Loucy (cell line): ENCODE results near the gene TLX2.

Experiments
- H2AFZ ChIP-seq: fragments of 200-600 bp; sonication (generic); 2 replicates; pipeline ENCODE4 v1.6.0; 2016; ENCODE audit warnings: antibody characterized with exemption, mild to moderate bottlenecking, low read length, moderate library complexity
- H3F3A ChIP-seq: fragments of 200-600 bp; 2 replicates; pipeline ENCODE4 v1.6.0; 2016; ENCODE audit warnings: antibody characterized with exemption, low read depth, mild to moderate bottlenecking
- H3K27me3 ChIP-seq: fragments of 200-600 bp; sonication (generic); 2 replicates; pipeline ENCODE4 v1.6.1; 2014; ENCODE audit warnings: low read length, mild to moderate bottlenecking; ENCODE audit not compliant: insufficient read depth, poor library complexity, severe bottlenecking
- H3K36me3 ChIP-seq: fragments of 200-600 bp; sonication (generic); 2 replicates; pipeline ENCODE4 v1.6.1; 2016; ENCODE audit warnings: low read length; ENCODE audit not compliant: insufficient read depth
- H3K4me1 ChIP-seq: fragments of 200-600 bp; sonication (generic); 2 replicates; pipeline ENCODE4 v1.5.1; 2014; ENCODE audit warnings: low read length, mild to moderate bottlenecking; ENCODE audit not compliant: insufficient read depth, poor library complexity, severe bottlenecking
- H3K4me2 ChIP-seq: fragments of 200-600 bp; sonication (generic); 2 replicates; pipeline ENCODE4 v1.6.0; 2014; ENCODE audit warnings: antibody characterized with exemption, low read length, low read depth, mild to moderate bottlenecking; ENCODE audit not compliant: poor library complexity, severe bottlenecking
- H3K4me3 ChIP-seq: fragments of 200-600 bp; sonication (generic); 2 replicates; pipeline ENCODE4 v1.5.1; 2014; ENCODE audit warnings: low read length, mild to moderate bottlenecking, mixed read lengths; ENCODE audit not compliant: poor library complexity, severe bottlenecking
- H3K79me2 ChIP-seq: fragments of 200-600 bp; sonication (generic); 2 replicates; pipeline ENCODE4 v1.6.1; 2014; ENCODE audit warnings: low read length; ENCODE audit not compliant: insufficient read depth
- H3K9ac ChIP-seq: fragments of 200-600 bp; sonication (generic); 2 replicates; pipeline ENCODE4 v1.6.0; 2014; ENCODE audit warnings: mild to moderate bottlenecking, low read depth, low read length, moderate library complexity; ENCODE audit not compliant: poor library complexity, severe bottlenecking
- H3K9me2 ChIP-seq: fragments of 200-600 bp; sonication (generic); replicated peaks from 2 replicates; pipeline ENCODE4 v1.6.1; 2016; ENCODE audit warnings: low read depth, low read length, mixed read lengths
- H3K9me3 ChIP-seq: fragments of 200-600 bp; sonication (generic); 2 replicates; pipeline ENCODE4 v1.6.1; 2014; ENCODE audit warnings: mild to moderate bottlenecking, antibody characterized with exemption, low read length, low read depth; ENCODE audit not compliant: insufficient read depth
- H4K20me1 ChIP-seq: fragments of 200-600 bp; sonication (generic); 2 replicates; pipeline ENCODE4 v1.6.0; 2014; ENCODE audit warnings: antibody characterized with exemption, low read length, mild to moderate bottlenecking; ENCODE audit not compliant: insufficient read depth, poor library complexity, severe bottlenecking
- CTCF ChIP-seq: fragments of 200-600 bp; sonication (generic); conservative IDR thresholded peaks from 2 replicates; pipeline ENCODE4 v1.5.1; 2014; ENCODE audit warnings: mild to moderate bottlenecking, antibody characterized with exemption, low read length
- EZH2phosphoT487 ChIP-seq: fragments of 200-600 bp; IDR thresholded peaks from 2 replicates; pipeline ENCODE4 v1.6.1; 2018; ENCODE audit warnings: antibody characterized with exemption, mild to moderate bottlenecking, moderate library complexity, borderline replicate concordance

Gene TLX2

DNA sequence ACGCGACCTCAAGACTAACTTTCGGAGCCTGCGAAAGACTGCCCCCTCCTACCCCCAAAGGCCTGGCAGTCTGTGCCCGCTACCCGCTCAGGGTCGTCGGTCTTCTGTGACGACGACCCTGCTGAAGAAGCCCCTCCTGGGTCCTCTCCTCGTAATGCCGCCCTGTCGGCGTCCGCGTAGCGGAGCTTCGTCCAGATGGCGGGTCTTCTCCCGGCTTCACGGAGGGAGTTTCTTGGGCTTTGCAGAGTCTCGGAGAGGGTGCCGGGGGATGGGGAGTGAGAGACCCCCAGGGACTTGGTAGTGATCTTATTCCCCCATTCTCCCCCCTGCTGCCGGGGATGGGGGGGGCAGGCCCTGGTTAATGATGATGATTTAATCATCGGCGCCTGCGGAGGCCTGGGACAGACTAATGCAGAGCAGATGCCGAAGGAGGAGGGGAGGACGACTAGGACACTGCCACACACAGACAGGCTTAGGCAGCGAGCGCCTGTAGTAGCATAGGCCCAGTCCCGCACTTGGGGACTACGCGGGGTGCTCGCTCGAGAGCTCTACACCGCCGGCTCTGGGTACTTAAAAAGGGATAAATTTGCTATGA is 6.2 kb upstream of the TLX2 start:
- Histone ChIP-seq H3K27me3 (peaks cover 3% of the 10 kb centered on the region), H3K9me2 (no peaks in the 10 kb centered on the region), H4K20me1 (no peaks in the 10 kb centered on the region), H3F3A (no peaks in the 10 kb centered on the region), H3K4me2 (peak overlapping the region; percentile 99), H3K79me2 (peaks cover 17% of the 10 kb centered on the region; the same call in 1 of the 2 replicates), H3K9ac (peak overlapping the region; percentile 85), H2AFZ (peak overlapping the region; percentile 96), H3K4me1 (peaks cover 21% of the 10 kb centered on the region), H3K9me3 (no peaks in the 10 kb centered on the region), H3K36me3 (no peaks in the 10 kb centered on the region), H3K4me3 (peak overlapping the region; percentile 86)
- no peak for TF ChIP-seq EZH2phosphoT487

DNA sequence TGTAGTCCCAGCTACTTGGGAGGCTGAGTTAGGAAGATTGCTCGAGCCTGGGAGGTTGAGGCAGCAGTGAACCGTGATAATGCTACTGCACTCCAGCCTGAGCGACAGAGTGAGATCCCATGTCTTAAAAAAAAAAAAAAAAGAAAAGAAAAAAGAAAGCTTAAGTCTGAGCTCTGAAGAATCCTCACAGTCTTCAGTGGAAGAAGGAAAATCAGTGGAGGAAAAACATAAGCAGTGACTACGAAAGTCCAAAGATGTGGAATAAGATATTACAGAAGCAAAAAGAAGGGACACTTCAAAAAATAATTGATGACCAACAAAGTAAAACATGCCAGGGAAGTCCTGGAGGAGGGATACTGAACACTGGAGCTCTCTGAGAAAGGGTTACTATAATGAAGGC is 4.0 kb upstream of the TLX2 start:
- Histone ChIP-seq H3K27me3 (peaks cover 14% of the 10 kb centered on the region), H3K4me1 (peaks cover 26% of the 10 kb centered on the region), H3K9me2 (no peaks in the 10 kb centered on the region), H3K9me3 (no peaks in the 10 kb centered on the region), H2AFZ (no peak overlapping the region), H3K79me2 (peaks cover 15% of the 10 kb centered on the region; the same call in 1 of the 2 replicates), H3K4me3 (no peak overlapping the region), H3F3A (no peaks in the 10 kb centered on the region), H4K20me1 (no peaks in the 10 kb centered on the region), H3K4me2 (no peak overlapping the region), H3K36me3 (no peaks in the 10 kb centered on the region), H3K9ac (no peak overlapping the region)
- TF ChIP-seq EZH2phosphoT487 (no peak), CTCF (no peak)

- Histone ChIP-seq H3K4me3 (no peak overlapping the region), H3K27me3 (peaks cover 14% of the 10 kb centered on the region), H3K9ac (no peak overlapping the region), H3K9me3 (no peaks in the 10 kb centered on the region), H2AFZ (no peak overlapping the region), H3K4me1 (peaks cover 21% of the 10 kb centered on the region), H3K9me2 (no peaks in the 10 kb centered on the region), H3K36me3 (no peaks in the 10 kb centered on the region), H3K4me2 (no peak overlapping the region), H3F3A (no peaks in the 10 kb centered on the region), H4K20me1 (no peaks in the 10 kb centered on the region), H3K79me2 (peaks cover 7% of the 10 kb centered on the region; the same call in 1 of the 2 replicates)
- no peak for TF ChIP-seq CTCF
- TF ChIP-seq EZH2phosphoT487 = no peak
Observed at GRCh38 chr2:74511104-74511989, 2.9 kb upstream of the TLX2 start.
